HEK293 (cell line): ENCODE measurements around the gene CXorf58.
"Not testable (repeated sequence)": the region's sequence is repeated elsewhere in the genome, so short reads cannot be mapped to it uniquely, and the experiment has no call there.

Experiments
- CTCF ChIP-seq: fragments of 450-650 bp; formaldehyde crosslinking; IDR thresholded peaks from 2 replicates; pipeline ENCODE4 v1.5.1; 2016; ENCODE audit warnings: missing biosample characterization, missing genetic modification characterization
- ZBTB7A ChIP-seq: fragments of 450-650 bp; formaldehyde crosslinking; IDR thresholded peaks from 2 replicates; pipeline ENCODE4 v1.5.1; 2016; ENCODE audit warnings: low read depth, missing biosample characterization, missing genetic modification characterization
- ZNF266 ChIP-seq: fragments of 450-650 bp; formaldehyde crosslinking; IDR thresholded peaks from 2 replicates; pipeline ENCODE4 v1.5.1; 2016; ENCODE audit warnings: missing biosample characterization, missing genetic modification characterization, low read depth
- ZNF549 ChIP-seq: fragments of 450-650 bp; IDR thresholded peaks from 2 replicates; pipeline ENCODE4 v1.5.1; 2018; ENCODE audit warnings: missing biosample characterization, missing genetic modification characterization, mild to moderate bottlenecking, inconsistent platforms, moderate library complexity
- TF ChIP-seq, protein P1 (sequence below): fragments of 450-650 bp; formaldehyde crosslinking; IDR thresholded peaks from 2 replicates; pipeline ENCODE4 v1.5.1; 2016; ENCODE audit warnings: missing biosample characterization, missing genetic modification characterization

DNA sequence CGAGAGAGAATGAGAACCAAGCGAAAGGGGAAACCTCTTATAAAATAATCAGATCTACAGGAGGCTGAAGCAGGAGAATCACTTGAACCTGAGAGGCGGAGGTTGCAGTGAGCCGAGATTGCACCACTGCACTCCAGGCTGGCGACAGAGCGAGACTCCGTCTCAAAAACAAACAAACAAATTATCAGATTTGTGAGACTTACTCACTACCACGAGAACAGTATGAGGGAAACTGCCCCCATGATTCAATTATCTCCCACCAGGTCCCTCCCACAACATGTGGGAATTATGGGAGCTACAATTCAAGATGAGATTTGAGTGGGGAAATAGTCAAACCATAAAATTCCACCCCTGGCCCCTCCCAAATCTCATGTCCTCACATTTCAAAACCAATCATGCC, 57.8 kb downstream of the CXorf58 start:
- TF ChIP-seq CTCF, ZBTB7A, ZNF549, ZNF266 (tag by site-specific recombination): not testable (repeated sequence)
- TF ChIP-seq, protein P1, sequence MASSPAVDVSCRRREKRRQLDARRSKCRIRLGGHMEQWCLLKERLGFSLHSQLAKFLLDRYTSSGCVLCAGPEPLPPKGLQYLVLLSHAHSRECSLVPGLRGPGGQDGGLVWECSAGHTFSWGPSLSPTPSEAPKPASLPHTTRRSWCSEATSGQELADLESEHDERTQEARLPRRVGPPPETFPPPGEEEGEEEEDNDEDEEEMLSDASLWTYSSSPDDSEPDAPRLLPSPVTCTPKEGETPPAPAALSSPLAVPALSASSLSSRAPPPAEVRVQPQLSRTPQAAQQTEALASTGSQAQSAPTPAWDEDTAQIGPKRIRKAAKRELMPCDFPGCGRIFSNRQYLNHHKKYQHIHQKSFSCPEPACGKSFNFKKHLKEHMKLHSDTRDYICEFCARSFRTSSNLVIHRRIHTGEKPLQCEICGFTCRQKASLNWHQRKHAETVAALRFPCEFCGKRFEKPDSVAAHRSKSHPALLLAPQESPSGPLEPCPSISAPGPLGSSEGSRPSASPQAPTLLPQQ (tag by site-specific recombination) = not testable (repeated sequence)
